ENCODE data around the gene MMS22L.

- TF ChIP-seq ZNF33B (CRISPR knock-in tag; IDR thresholded peaks at IDR 0.05): no peak
- TF ChIP-seq BHLHE40 (IDR thresholded peaks at IDR 0.05; ENCODE audit: low read length): no peak
- no peak for TF ChIP-seq SIN3A (IDR thresholded peaks at IDR 0.05; ENCODE audit: borderline replicate concordance, low read depth, low read length)
- TF ChIP-seq STAT6 (CRISPR knock-in tag; IDR thresholded peaks at IDR 0.05; ENCODE audit: borderline replicate concordance): no peak
Observed at GRCh38 chr6:97160280-97160679, 122.7 kb downstream of the MMS22L start.

Data from HepG2 (cell line).